Renal cortical epithelial cell (primary cell): ENCODE data around the gene PTPRM. TPM values are rescaled to one million over a fixed set of nuclear protein-coding genes. Genes with fewer than 3 reads are reported as not detected.
A peak's percentile ranks its signal among the peaks of the same experiment; 100 is the strongest.

ENCODE experiments used
- DNase-seq: peaks from one replicate; pipeline ENCODE4 v3.0.0-alpha.2; 2011; ENCODE audit warnings: low read depth
- total RNA-seq: library from RNA; depleted of rRNA; stranded (reverse); fragments of >200 nt; gene quantifications from 2 replicates; pipeline ENCODE4 v1.2.3, GENCODE V29; 2014

PTPRM gene
- total RNA-seq, 1 donor from 2014 or later, result 263 TPM

DNA sequence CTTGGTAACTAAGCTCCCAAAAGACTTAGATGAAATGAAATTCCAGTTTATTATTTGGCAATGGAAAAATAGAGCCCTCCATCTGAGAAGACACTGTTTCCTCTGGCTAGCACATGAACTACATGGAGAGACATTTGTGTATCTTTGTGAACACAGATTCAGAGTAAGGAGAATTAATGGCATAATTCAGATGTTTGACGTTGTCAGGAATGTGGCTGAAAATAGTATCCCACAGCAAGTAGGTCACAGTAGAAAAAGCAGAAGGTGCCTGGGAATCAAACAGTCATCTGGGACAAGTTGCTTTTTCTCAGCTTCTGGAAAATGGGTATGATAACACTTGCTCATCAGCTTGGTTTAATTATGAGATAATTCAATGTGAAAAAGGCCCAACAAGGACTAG is 288.6 kb downstream of the PTPRM start:
- no peak for DNase-seq

DNA sequence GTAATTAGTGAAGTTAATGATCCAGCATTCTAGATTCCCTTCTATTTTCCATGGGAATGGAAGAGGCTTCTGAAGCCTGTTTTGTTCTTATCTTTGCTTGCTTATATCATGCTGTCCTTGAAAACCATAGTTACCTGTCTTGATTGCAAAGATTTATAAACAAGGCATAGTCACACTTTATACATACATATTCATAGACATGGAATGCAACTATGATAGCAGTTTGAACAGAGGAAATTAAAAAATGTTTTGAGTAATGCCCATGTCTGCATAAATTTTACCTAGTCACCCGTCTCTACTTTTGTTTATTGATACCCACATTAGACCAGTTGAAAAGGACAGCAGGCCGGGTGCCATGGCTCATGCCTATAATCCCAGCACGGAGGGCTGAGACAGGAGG is 289.0 kb downstream of the PTPRM start:
- no peak for DNase-seq

DNA sequence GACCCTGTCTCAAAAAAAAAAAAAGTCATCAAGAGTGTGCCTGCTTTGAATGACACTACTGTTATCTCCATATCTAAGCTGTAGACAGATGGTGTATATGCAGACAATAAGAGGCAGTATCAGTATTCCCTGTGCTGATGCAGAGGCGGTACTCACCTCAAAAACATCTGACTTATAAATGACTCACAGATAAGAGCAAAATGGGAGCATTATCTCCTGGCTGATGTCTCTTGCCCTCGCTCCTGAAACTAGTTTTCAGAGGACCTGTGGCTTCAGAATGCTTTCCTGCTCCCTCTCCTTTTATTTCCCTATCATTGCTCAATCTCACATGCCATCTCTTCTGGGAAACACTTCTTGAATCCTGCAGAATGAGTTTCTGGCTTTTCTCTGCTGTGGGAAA is 289.6 kb downstream of the PTPRM start:
- no peak for DNase-seq

DNA sequence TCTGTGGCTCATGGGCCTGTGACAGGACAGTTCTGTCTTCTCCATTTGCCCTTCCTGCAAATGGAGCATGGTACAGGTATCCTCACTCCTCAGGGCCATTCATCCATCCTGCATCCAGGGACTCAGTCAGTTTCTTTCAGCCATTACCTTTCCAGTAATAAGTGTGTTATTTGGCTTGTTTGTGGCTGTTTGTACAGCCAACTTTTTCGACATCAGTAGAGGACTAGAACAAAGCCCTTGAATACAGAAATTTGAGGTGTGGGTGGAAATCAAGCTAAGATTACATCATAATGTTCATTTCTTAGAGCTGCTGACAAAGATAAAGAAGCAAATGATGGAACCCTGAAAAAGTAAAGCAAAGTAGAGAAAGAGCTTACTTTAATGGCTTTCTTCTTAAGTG is 290.4 kb downstream of the PTPRM start:
- DNase-seq, result no peak

DNA sequence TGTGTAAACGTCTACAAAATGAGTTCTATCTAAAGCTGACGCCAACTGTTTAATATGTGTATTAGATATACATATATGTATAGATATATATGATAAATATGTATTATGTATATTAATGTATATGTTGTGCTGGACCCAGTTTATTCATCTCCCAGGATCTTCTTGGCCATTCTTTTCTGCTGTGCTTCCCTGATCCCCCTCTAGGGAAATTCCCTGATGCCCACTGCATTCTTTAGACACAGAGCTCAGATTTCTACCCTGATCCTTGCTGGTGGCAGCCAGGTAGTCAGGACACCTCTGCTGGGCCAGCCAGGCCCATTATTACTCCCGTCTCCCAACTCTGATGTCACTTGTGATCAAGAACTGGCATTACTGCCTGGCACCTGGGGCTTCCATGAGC is 292.0 kb downstream of the PTPRM start:
- DNase-seq, result no peak

DNA sequence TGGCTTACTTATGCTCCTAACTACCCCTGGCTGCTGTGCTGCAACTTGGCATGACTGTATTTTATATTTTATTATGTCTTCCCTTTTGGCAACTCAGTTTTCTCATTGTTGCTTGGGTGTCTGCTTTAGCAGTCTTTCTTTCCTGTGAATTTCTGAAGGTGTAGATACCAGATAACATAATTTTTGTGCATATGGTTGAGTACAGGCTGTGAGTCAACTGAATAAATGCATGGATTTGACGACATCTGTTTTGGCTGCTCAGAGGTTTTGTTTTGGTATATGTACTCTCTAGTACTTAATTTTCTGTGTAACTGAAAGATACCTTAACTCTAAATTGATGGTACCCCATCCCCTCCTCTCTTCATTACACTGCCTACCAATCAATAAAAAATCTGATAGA is 303.1 kb downstream of the PTPRM start:
- DNase-seq, result no peak

DNA sequence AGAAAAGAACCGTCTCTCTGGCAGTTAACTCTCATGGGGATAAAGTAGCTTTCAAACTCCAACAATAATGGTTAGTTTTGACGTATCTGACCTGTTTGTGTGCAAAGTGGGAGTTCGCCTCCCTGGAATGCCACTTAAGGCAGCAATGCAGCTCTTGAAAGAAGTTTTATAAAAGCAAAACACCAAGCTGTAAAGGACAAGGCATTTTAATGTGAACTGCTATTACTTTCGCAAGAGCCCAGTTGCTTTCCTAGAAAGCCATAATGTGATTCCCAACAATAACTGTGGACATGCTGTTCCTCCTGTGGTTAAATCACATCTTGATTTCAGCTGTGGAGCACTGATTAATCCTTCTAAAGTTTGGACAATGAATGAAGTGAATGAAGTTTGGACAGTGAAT is 303.7 kb downstream of the PTPRM start:
- peak; percentile 89 for DNase-seq

DNA sequence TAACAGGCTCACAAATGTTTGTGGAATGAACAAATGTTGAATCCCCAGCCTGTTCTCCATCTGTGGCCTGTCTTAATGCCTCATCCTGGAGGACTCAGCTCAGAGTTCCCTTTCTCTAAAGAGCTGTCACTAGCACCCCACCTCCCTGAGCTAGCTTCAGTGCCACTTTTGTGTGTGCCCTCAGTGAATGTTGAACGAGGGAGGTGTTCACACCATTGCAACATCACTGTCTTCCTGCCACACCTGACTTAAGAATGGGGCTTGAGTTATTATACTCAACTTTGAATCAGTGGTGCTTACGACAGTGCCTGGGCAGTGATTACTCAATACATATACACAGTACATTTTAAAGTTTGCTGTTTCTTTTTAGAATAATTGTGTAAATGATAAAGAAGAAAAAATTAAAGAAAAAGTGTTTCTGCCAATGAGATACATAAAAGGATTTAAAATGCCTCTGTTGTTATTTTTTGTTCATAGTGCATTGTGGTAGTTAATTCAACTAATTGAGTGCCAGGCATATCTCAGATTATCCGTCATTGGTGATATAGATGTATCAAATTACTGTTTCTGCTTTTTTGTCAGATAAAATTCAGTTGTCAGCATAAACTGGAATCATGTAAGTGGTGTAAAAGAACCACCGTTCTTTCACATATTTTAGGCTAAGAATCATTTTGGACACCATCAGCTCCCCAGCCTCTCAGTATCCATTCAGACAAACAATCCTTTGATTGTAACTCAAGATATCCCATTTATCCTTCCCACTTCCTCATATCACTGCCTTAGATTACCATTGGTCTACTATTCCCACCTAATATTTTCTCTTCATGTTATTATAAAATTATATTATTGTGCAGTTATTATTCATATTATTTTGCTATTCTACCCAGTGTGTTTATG is 304.7 kb downstream of the PTPRM start:
- DNase-seq, result peak; percentile 81

DNA sequence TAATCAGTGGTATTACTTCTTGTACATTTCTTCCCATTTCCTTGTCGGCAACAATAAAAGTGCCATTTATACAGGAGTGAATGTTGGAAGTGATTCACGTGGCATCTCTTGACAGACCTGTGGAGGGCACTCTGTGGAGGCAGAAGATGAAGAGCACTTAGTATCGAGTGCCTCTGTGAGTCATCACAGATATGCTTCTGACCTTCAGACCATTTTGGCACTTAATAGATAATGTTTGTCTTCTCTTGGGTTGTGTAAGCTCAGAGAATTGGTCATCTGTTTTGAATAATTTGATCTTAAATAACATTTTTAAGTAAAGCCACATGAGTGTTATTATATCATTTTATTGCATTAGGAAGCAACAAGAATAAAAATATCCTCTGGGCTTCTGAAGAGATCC is 305.5 kb downstream of the PTPRM start:
- DNase-seq, result peak; percentile 54

DNA sequence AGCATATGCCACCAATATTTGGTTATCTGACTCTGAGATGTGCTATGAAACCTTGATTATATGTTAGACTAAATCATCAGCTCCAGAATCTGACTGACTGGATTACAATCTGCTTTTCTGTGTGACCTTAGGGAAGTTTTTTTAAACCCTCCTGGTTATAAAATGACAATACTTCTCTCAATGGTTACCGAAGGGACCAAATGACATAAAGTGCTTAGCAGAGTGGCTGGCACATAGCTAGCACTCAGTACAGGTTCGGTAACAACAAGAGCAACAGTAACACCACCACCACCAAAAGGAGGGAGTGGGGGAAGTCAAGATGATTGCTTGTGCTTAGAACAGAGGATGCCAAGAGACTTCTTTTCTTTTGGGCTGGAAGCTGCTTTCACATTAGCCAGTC is 306.2 kb downstream of the PTPRM start:
- DNase-seq, result no peak

DNA sequence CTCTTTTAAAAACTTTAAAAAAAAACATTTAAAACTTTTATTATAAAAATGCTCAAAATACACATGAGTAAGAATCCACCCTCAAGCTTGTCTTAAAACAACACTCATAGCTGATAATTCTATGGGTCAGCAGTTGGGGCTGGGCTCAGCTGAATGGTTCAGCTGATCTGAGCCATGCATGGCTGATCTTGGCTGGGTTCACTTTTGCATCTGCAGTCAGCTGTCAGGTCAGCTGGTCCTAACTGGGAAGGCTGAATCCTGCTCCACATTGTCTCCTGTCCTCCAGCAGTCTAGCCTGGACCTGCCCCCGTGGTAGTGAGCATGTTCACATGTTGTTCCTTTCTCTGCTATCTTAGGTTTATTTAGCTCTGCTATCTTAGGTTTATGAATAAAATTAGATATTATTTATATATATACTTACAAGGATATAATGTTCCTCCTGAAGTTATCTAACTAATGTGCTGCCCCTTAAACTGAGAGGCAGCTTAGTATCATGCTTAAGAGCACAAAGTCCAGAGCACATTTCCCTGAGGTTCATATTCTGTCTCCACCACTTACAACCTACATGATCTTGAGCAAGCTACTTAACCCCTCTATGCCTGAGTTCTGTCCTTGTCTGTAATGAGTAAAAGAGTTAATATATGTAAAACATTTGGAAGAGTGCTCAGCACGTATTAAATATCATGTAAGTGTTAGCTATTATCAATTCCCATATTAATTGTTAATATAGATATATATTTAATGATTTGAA is 309.4 kb downstream of the PTPRM start:
- DNase-seq, result peak; percentile 58

DNA sequence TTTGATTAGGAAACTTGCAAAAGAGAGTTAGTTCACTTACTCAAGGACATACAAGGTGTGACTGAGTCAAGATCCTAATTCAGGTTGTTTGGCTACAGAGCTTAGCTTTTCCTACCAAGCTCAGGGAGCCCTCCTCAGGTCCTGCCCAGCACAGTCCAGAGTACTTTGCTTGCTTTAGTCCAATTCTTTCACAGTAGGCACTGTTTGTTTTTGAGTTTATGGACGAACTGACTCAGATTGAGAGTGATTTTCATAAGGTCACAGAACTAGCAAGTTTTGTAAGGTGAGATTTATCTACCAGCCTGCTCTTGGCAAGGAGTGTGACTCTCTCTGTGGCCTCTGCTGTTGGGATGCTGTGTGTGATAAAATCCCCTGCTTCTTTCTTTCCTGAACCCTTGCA is 310.5 kb downstream of the PTPRM start:
- DNase-seq, result peak; percentile 77

DNA sequence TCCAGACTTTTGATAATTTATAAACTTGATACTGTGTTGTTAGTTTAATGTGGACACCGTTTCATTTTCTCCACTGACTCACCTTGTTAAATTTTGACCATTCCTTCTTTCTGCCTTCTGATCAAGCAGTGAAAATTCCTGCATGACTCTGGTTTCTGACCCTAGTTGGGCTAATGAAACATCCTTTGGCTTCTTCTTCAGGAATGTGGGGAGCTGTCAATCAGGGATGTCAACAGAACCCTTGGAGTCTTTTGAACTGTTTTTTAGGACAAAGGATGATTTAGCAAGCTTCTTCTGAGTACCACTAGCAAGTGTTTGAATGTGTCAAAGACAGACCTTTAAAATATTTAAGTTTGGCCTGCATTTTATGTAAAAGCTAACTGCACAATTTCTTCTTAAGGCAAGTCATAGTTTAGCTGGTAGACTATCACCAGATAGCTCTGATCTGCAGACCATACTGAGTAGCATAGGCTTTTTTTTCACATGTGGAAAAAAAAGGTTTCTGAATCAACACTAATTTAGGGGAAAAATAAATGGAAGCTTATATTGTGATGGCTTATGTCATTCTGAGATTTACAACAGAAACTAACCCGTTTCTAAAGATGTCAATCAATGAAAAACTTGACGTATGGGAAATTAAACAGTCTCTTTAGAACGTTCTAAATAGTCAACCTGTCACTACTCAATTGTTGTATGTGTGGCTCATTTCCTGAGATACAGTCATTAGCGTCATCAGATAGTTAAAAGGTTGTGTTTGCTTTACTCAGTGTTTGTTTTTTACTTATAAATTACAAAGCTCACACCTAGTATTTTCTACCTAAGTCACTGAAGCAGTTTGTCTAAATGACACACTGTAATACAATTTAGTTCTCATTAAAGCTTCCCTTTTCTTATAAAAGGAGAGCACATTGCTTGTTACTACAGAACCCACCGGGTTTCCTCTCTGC is 311.4 kb downstream of the PTPRM start:
- peak; percentile 86 for DNase-seq

DNA sequence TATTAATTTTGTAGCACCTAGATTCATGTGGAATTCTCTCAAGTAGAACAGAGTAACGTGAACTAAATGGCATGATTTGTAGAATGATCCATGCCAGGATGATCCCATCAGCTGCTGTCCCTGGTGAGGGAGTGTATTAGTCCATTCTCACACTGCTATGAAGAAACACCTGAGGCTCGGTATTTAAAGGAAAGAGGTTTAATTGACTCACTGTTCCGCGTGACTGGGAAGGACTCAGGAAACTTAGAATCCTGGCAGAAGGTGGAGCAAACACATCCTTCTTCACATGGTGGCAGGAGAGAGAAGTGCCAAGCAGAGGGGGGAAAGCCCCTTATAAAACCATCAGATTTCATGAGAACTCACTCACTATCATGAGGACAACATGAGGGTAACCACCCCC is 312.6 kb downstream of the PTPRM start:
- DNase-seq, result peak; percentile 81

DNA sequence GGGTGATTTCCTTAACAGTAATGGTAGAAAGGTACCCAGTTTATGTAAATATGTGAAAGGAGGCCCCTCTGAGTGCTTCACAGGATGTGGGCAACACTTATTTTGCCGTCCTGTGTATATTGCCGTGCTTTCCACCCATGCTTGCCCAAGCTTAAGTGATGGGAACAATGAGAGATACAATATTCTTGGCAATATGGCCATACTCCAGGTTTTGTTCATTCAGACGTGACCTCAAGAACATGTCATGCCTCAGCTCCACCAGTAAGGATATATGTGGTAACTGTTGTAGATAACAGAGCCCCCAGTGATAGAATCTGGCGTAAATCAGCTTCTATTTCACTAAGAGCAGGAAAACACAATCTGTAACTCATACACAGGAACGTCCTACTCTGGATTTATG is 318.7 kb downstream of the PTPRM start:
- DNase-seq, result peak; percentile 23

DNA sequence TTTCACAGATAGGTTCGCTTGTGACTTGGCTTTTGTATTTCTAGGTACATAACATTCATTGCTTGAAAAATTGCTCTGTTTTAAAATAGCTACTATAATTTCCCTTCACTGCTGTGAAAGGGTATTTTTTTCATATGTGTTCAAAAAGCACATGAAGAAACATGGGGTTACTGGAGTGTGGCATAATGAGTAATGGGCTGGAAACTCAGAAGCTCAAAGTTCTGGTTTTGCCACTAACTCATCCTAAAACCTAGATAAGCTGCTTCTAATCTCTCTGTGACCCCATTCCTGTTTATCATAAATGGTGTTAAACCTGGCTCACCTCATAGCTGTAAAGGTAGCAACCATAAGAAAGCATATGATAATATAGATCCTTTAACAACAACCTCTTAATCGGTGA is 319.3 kb downstream of the PTPRM start:
- peak; percentile 49 for DNase-seq

DNA sequence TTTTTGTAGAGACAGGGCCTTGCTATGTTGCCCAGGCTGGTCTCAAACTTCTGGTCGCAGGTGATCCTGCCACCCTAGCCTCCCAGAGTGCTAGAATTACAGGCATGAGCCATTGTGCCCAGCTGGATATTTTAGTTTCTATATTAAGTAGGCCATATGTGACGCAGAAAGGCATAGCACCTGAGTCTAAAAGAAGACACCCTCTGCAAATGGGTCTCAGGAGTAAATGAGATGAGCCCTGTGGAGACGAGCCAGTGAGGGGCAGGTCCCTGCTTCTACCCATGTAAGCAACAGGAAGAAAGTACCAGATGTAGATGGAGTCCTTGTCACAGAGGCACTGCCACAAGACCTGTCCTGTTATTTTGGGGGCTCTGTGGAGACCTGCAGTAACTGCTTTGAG is 322.4 kb downstream of the PTPRM start:
- no peak for DNase-seq

DNA sequence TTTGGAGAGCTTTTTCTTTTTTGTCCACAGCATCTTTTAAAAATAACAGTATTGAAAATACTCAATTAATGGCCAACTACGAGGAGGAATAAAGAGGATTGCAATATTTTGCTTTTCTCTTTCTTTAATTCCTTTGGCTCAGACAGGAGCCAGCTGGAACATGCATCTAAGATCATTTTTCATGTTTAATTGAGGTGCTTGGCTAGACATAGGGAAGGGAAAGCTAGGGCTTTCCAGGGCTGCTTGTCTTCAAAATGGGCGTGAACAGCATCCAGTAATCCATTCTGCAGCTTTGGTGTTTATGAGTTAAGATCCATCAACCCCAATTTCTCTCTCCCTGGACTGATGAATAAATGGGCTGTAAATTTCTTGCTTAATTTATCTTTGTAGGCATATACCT is 323.0 kb downstream of the PTPRM start:
- DNase-seq, result no peak

DNA sequence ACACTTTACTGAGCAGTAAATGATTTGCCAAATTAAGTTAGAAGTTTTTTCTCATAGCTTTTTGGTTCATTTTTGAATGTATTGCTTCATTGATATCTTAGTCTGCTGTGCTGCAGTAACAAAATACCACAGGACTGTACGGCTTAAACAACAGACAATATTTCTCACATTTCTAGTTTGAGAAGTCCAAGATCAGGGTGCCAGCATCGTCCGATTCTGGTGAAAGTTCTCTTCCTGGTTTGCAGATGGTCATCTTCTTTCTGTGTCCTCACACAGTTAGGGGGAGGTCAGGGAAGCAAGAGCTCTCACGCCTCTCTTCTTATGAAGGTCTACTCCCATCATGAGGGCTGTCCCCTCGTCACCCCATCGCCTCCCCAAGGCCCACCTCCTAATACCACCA is 325.4 kb downstream of the PTPRM start:
- peak; percentile 34 for DNase-seq

DNA sequence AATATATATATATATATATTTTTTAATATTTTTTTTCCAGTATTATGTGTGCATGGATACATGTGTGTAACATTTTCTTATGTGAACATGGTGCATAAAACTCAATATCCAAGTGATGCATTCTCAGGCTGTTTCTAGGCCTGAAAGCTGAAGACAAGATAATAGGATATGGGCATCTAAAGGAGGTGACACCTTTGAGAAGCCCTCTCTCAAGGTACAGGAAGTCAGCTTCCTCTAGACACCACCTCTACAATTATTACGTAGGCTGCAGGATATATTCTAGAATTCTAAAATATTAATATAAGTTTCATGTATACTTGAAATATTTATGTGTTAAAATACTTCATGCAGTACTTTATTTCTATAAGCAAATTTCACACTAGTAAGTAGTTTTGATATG is 327.5 kb downstream of the PTPRM start:
- DNase-seq, result no peak

DNA sequence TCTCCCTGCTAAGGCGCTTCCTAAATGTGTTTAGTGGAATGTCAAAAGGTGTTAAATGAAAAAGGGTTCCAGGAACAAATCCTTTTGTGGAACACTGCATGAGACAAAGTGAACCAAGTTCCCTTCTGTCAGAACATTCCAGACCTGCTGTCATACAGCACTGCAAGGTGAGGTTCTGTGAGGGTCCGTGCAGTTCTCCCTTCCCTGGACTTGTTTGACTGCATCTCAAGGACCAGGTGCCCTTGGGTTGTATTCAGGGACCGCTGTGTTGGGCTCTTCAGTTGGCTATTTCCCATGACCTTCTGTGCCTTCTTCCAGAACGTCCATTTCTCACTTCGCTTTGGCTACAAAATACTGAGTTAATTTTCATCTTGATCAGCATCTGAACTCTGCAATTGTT is 328.2 kb downstream of the PTPRM start:
- no peak for DNase-seq

DNA sequence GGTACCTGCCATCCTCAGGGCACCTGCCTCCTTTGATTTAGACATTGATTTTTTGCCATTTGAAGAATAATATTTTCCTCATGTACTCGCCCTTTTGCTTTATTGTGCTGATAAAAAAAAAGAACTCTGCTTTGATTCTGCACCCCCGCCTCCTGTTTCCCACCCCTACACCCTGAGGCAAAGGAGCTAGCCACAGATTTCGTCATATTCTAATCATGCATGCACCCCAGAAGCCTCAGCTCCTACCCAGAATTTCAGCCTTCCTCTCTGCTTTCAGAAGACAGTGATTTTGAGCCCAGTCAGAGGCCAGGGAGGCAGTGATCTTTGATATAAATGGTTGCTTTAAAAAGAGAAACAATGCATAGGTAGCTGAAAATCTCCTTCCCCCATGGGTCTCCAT is 329.0 kb downstream of the PTPRM start:
- no peak for DNase-seq
